HEK293 (cell line): ENCODE measurements around the gene DAAM2.

Experiments
- GLIS1 ChIP-seq: fragments of 450-650 bp; formaldehyde crosslinking; IDR thresholded peaks from 2 replicates; pipeline ENCODE4 v1.5.1; 2016; ENCODE audit warnings: missing biosample characterization, missing genetic modification characterization
- ZNF146 ChIP-seq: fragments of 450-650 bp; formaldehyde crosslinking; IDR thresholded peaks from 2 replicates; pipeline ENCODE4 v1.5.1; 2016; ENCODE audit warnings: missing biosample characterization, missing genetic modification characterization
- ZNF24 ChIP-seq: fragments of 450-650 bp; formaldehyde crosslinking; IDR thresholded peaks from 2 replicates; pipeline ENCODE4 v1.5.1; 2016; ENCODE audit warnings: missing biosample characterization, missing genetic modification characterization
- ZNF274 ChIP-seq, 2 experiments: fragments of 200-500 bp in 1 of 2; fragments of 450-650 bp in 1 of 2; sonication (Bioruptor generic) in 1 of 2; formaldehyde crosslinking in 1 of 2; IDR thresholded peaks; 2 replicates each; pipeline versions ENCODE4 v1.5.1 to v1.6.1; 2014 to 2016; ENCODE audit warnings: borderline replicate concordance in 1 of 2, inconsistent platforms in 1 of 2, low read length in 1 of 2, missing biosample characterization in 1 of 2, missing genetic modification characterization in 1 of 2
- TF ChIP-seq, protein P1 (sequence below): fragments of 450-650 bp; formaldehyde crosslinking; IDR thresholded peaks from 2 replicates; pipeline ENCODE4 v1.5.1; 2016; ENCODE audit warnings: missing biosample characterization, missing genetic modification characterization

- no peak for TF ChIP-seq GLIS1 (tag by site-specific recombination)
- TF ChIP-seq ZNF146 (tag by site-specific recombination) = no peak
- no peak for TF ChIP-seq ZNF24 (tag by site-specific recombination)
- TF ChIP-seq, protein P1, sequence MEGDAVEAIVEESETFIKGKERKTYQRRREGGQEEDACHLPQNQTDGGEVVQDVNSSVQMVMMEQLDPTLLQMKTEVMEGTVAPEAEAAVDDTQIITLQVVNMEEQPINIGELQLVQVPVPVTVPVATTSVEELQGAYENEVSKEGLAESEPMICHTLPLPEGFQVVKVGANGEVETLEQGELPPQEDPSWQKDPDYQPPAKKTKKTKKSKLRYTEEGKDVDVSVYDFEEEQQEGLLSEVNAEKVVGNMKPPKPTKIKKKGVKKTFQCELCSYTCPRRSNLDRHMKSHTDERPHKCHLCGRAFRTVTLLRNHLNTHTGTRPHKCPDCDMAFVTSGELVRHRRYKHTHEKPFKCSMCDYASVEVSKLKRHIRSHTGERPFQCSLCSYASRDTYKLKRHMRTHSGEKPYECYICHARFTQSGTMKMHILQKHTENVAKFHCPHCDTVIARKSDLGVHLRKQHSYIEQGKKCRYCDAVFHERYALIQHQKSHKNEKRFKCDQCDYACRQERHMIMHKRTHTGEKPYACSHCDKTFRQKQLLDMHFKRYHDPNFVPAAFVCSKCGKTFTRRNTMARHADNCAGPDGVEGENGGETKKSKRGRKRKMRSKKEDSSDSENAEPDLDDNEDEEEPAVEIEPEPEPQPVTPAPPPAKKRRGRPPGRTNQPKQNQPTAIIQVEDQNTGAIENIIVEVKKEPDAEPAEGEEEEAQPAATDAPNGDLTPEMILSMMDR (tag by site-specific recombination) = no peak
- TF ChIP-seq ZNF274 (IDR thresholded peaks at IDR 0.05; ENCODE audit: low read length) = no peak
- TF ChIP-seq ZNF274 (tag by site-specific recombination; IDR thresholded peaks at IDR 0.05; ENCODE audit: borderline replicate concordance) = no peak
Observed at GRCh38 chr6:39889229-39889628, 97.1 kb downstream of the DAAM2 start.
